ENCODE data around the gene FLT3LG.
A peak's percentile ranks its signal among the peaks of the same experiment; 100 is the strongest.

FLT3LG gene

GRCh38 chr19:49474542-49474924 is 518 bp downstream of the FLT3LG start:
- no peak for DNase-seq (ENCODE audit: extremely low read depth, low read depth)

GRCh38 chr19:49475191-49475917 is 1.3 kb downstream of the FLT3LG start:
- DNase-seq (ENCODE audit: extremely low read depth, low read depth): no peak
- no peak for TF ChIP-seq CTCF (IDR thresholded peaks at IDR 0.05; ENCODE audit: low read depth, low read length)

More at GRCh38 chr19:49474542-49474924, 518 bp downstream of the FLT3LG start:
- no peak for TF ChIP-seq CTCF (IDR thresholded peaks at IDR 0.05; ENCODE audit: low read depth, low read length)

- DNase-seq (ENCODE audit: extremely low read depth, low read depth): no peak
- peak; percentile 64 for TF ChIP-seq CTCF (IDR thresholded peaks at IDR 0.05; ENCODE audit: low read depth, low read length)
Measured at GRCh38 chr19:49475995-49476880, 2.2 kb downstream of the FLT3LG start.

- no peak for TF ChIP-seq CTCF (IDR thresholded peaks at IDR 0.05; ENCODE audit: low read depth, low read length)
- no peak for DNase-seq (ENCODE audit: extremely low read depth, low read depth)
Measured at GRCh38 chr19:49479975-49480628, 6.1 kb downstream of the FLT3LG start.

GRCh38 chr19:49481020-49481683 is 7.1 kb downstream of the FLT3LG start:
- no peak for DNase-seq (ENCODE audit: extremely low read depth, low read depth)
- TF ChIP-seq CTCF (IDR thresholded peaks at IDR 0.05; ENCODE audit: low read depth, low read length): no peak

GRCh38 chr19:49486232-49486631 is 12.2 kb downstream of the FLT3LG start:
- no peak for TF ChIP-seq CTCF (IDR thresholded peaks at IDR 0.05; ENCODE audit: low read depth, low read length)

More at GRCh38 chr19:49486232-49486631, 12.2 kb downstream of the FLT3LG start:
- no peak for DNase-seq (ENCODE audit: extremely low read depth, low read depth)

All from AG09319 (cell line).